ENCODE measurements around the gene GSE1.

DNA sequence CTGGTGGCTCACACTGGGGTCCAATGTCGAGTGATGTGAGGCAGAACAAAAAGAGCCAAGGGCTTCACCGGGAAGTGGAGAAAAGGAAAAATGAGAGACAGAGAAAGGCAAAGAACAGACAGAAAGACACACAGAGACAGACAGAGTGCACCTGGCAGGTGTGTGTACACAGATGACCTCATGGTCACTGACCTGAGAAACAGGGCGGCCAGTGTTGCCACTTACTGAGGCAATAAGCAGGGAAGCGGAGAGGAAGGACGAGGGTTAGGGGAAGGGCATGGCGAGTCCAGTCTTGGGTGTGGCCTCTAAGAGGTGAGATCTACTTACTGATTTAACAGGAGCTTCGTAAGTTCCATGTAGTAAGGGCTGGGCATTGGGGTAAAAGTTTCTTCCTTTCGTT, 68.1 kb downstream of the GSE1 start:
- TF ChIP-seq, protein P1, sequence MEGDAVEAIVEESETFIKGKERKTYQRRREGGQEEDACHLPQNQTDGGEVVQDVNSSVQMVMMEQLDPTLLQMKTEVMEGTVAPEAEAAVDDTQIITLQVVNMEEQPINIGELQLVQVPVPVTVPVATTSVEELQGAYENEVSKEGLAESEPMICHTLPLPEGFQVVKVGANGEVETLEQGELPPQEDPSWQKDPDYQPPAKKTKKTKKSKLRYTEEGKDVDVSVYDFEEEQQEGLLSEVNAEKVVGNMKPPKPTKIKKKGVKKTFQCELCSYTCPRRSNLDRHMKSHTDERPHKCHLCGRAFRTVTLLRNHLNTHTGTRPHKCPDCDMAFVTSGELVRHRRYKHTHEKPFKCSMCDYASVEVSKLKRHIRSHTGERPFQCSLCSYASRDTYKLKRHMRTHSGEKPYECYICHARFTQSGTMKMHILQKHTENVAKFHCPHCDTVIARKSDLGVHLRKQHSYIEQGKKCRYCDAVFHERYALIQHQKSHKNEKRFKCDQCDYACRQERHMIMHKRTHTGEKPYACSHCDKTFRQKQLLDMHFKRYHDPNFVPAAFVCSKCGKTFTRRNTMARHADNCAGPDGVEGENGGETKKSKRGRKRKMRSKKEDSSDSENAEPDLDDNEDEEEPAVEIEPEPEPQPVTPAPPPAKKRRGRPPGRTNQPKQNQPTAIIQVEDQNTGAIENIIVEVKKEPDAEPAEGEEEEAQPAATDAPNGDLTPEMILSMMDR (IDR thresholded peaks at IDR 0.05; ENCODE audit: insufficient read depth, low read length) = no peak
- TF ChIP-seq POLR2AphosphoS5 (IDR thresholded peaks at IDR 0.05; ENCODE audit: low read depth) = no peak
- TF ChIP-seq, protein P2, sequence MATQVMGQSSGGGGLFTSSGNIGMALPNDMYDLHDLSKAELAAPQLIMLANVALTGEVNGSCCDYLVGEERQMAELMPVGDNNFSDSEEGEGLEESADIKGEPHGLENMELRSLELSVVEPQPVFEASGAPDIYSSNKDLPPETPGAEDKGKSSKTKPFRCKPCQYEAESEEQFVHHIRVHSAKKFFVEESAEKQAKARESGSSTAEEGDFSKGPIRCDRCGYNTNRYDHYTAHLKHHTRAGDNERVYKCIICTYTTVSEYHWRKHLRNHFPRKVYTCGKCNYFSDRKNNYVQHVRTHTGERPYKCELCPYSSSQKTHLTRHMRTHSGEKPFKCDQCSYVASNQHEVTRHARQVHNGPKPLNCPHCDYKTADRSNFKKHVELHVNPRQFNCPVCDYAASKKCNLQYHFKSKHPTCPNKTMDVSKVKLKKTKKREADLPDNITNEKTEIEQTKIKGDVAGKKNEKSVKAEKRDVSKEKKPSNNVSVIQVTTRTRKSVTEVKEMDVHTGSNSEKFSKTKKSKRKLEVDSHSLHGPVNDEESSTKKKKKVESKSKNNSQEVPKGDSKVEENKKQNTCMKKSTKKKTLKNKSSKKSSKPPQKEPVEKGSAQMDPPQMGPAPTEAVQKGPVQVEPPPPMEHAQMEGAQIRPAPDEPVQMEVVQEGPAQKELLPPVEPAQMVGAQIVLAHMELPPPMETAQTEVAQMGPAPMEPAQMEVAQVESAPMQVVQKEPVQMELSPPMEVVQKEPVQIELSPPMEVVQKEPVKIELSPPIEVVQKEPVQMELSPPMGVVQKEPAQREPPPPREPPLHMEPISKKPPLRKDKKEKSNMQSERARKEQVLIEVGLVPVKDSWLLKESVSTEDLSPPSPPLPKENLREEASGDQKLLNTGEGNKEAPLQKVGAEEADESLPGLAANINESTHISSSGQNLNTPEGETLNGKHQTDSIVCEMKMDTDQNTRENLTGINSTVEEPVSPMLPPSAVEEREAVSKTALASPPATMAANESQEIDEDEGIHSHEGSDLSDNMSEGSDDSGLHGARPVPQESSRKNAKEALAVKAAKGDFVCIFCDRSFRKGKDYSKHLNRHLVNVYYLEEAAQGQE (IDR thresholded peaks at IDR 0.05; ENCODE audit: insufficient replicate concordance, low read depth) = no peak
- no peak for TF ChIP-seq GABPA (IDR thresholded peaks at IDR 0.05; ENCODE audit: low read depth)

Measured in HL-60 (cell line).